H1 (cell line): Measurements from ENCODE around the gene RILP. TPM values are rescaled to one million over a fixed set of nuclear protein-coding genes. Genes with fewer than 3 reads are reported as not detected.

Experiments
- CTCF ChIA-PET: fragments of 300-600 bp; sonication (Branson Sonifier 250); formaldehyde crosslinking; loops from one replicate; lab custom pipeline; 2021; ENCODE audit not compliant: partially characterized antibody; lab: Charles Lee
- POLR2A ChIA-PET: fragments of 300-600 bp; sonication (Branson Sonifier 250); formaldehyde crosslinking; loops from one replicate; lab custom pipeline; 2021; ENCODE audit warnings: inconsistent platforms; ENCODE audit not compliant: partially characterized antibody; lab: Charles Lee
- DNase-seq, 2 experiments: peaks; one replicate each; pipeline versions ENCODE4 v3.0.0 to v3.0.0-alpha.2; 2010 to 2022; ENCODE audit warnings: low spot score in 2 of 2, low read depth in 1 of 2, mixed read lengths in 1 of 2
- FAIRE-seq: peaks from 2 replicates; lab custom pipeline; 2011; peaks lifted over from hg19 to GRCh38; lab: Jason Lieb, UNC
- H2AFZ ChIP-seq: 2 replicates; pipeline ENCODE4 v1.8.1; 2012; ENCODE audit warnings: low read length, inconsistent platforms
- H2AK5ac ChIP-seq: 2 replicates; pipeline ENCODE4 v1.6.1; 2013; ENCODE audit warnings: low read depth, low read length
- H2BK120ac ChIP-seq: replicated peaks from 2 replicates; pipeline ENCODE3; 2013; ENCODE audit warnings: low read depth, low read length, inconsistent platforms
- H2BK12ac ChIP-seq: 2 replicates; pipeline ENCODE4 v1.6.1; 2013; ENCODE audit warnings: low read depth, low read length
- H2BK15ac ChIP-seq: 2 replicates; pipeline ENCODE4 v1.6.1; 2013; ENCODE audit warnings: low read length
- H2BK20ac ChIP-seq: 2 replicates; pipeline ENCODE4 v1.6.1; 2013; ENCODE audit warnings: low read length
- H2BK5ac ChIP-seq: 2 replicates; pipeline ENCODE4 v1.6.1; 2013; ENCODE audit warnings: low read depth, low read length
- H3K14ac ChIP-seq: 2 replicates; pipeline ENCODE4 v1.6.1; 2013; ENCODE audit warnings: inconsistent platforms; ENCODE audit not compliant: insufficient read length
- H3K18ac ChIP-seq: 2 replicates; pipeline ENCODE4 v1.6.1; 2013; ENCODE audit warnings: low read length; ENCODE audit errors: extremely low read depth
- H3K23ac ChIP-seq: 2 replicates; pipeline ENCODE4 v1.6.1; 2013; ENCODE audit warnings: inconsistent platforms; ENCODE audit not compliant: insufficient read length
- H3K23me2 ChIP-seq: 2 replicates; pipeline ENCODE4 v1.6.1; 2013; ENCODE audit warnings: low read depth, low read length
- H3K27ac ChIP-seq: 2 replicates; pipeline ENCODE4 v1.6.1; 2011; ENCODE audit warnings: low read depth, low read length, inconsistent platforms
- H3K27me3 ChIP-seq, 4 experiments: replicated peaks in 1 of 4; 1 replicate in 1 of 4; 2 replicates in 3 of 4; pipeline versions ENCODE4 v1.6.1 to v1.8.1; 2011 to 2013; ENCODE audit warnings: low read length in 3 of 4, mild to moderate bottlenecking in 3 of 4, inconsistent platforms in 2 of 4, mixed read lengths in 2 of 4, moderate library complexity in 1 of 4; ENCODE audit not compliant: control insufficient read depth in 3 of 4, insufficient read depth in 3 of 4; ENCODE audit errors: extremely low read depth in 1 of 4
- H3K36me3 ChIP-seq, 4 experiments: 2 replicates each; pipeline versions ENCODE4 v1.6.1 to v1.8.1; 2011 to 2013; ENCODE audit warnings: mild to moderate bottlenecking in 4 of 4, low read length in 3 of 4, moderate library complexity in 2 of 4, control low read depth in 1 of 4, inconsistent platforms in 1 of 4; ENCODE audit not compliant: insufficient read depth in 4 of 4, control insufficient read depth in 2 of 4
- H3K4ac ChIP-seq: replicated peaks from 2 replicates; pipeline ENCODE3; 2013; ENCODE audit warnings: low read length, low read depth, mixed read lengths, inconsistent platforms; ENCODE audit not compliant: insufficient read length
- H3K4me1 ChIP-seq, 4 experiments: replicated peaks in 1 of 4; 1 replicate in 1 of 4; 2 replicates in 3 of 4; pipeline versions ENCODE4 v1.6.1 to v1.8.1; 2011 to 2013; ENCODE audit warnings: low read length in 3 of 4, inconsistent platforms in 2 of 4, mixed read lengths in 1 of 4; ENCODE audit not compliant: insufficient read depth in 4 of 4, control insufficient read depth in 3 of 4
- H3K4me2 ChIP-seq, 2 experiments: 2 replicates each; pipeline versions ENCODE4 v1.6.1 to v1.8.1; 2011 to 2013; ENCODE audit warnings: low read depth in 2 of 2, low read length in 2 of 2, control low read depth in 1 of 2, inconsistent platforms in 1 of 2, mild to moderate bottlenecking in 1 of 2; ENCODE audit not compliant: insufficient read depth in 1 of 2
- H3K4me3 ChIP-seq, 4 experiments: fragments of 200-600, 300-600 bp in 1 of 4; sonication (generic), shearing (Covaris generic), sonication (Bioruptor Twin) in 1 of 4; 2 replicates each; pipeline versions ENCODE4 v1.5.1 to v1.8.1; 2011 to 2016; ENCODE audit warnings: low read length in 4 of 4, low read depth in 3 of 4, control low read depth in 2 of 4, inconsistent platforms in 2 of 4, mild to moderate bottlenecking in 2 of 4, mixed read lengths in 1 of 4, moderate library complexity in 1 of 4; ENCODE audit not compliant: insufficient read depth in 2 of 4; ENCODE audit errors: extremely low read depth in 1 of 4
- H3K56ac ChIP-seq: replicated peaks from 2 replicates; pipeline ENCODE3; 2013; ENCODE audit warnings: low read depth, mild to moderate bottlenecking, mixed read lengths, low read length, inconsistent platforms; ENCODE audit not compliant: insufficient read length
- H3K79me1 ChIP-seq: 2 replicates; pipeline ENCODE4 v1.6.1; 2013; ENCODE audit warnings: low read depth, low read length, control low read depth
- H3K79me2 ChIP-seq, 2 experiments: 2 replicates each; pipeline versions ENCODE4 v1.6.1 to v1.8.1; 2012 to 2013; ENCODE audit warnings: low read length in 2 of 2, mild to moderate bottlenecking in 2 of 2, inconsistent platforms in 1 of 2; ENCODE audit not compliant: insufficient read depth in 2 of 2, control insufficient read depth in 1 of 2
- H3K9ac ChIP-seq, 4 experiments: replicated peaks in 1 of 4; 1 replicate in 1 of 4; 2 replicates in 3 of 4; pipeline versions ENCODE4 v1.6.1 to v1.8.1; 2011 to 2013; ENCODE audit warnings: low read depth in 3 of 4, low read length in 3 of 4, control low read depth in 2 of 4, mild to moderate bottlenecking in 2 of 4, moderate library complexity in 2 of 4, inconsistent platforms in 1 of 4; ENCODE audit errors: extremely low read depth in 1 of 4
- H3K9me3 ChIP-seq, 2 experiments: 2 replicates each; pipeline versions ENCODE4 v1.6.1 to v1.8.1; 2012 to 2013; ENCODE audit warnings: mild to moderate bottlenecking in 2 of 2, moderate library complexity in 2 of 2, control low read depth in 1 of 2, inconsistent platforms in 1 of 2, low read depth in 1 of 2, low read length in 1 of 2, mixed read lengths in 1 of 2; ENCODE audit not compliant: insufficient read depth in 2 of 2
- H4K20me1 ChIP-seq, 2 experiments: replicated peaks in 1 of 2; 2 replicates each; pipeline versions ENCODE3 to v1.8.1; 2011 to 2013; ENCODE audit warnings: inconsistent platforms in 2 of 2, low read length in 2 of 2, mild to moderate bottlenecking in 1 of 2; ENCODE audit not compliant: insufficient read depth in 2 of 2, control insufficient read depth in 1 of 2
- H4K5ac ChIP-seq: 2 replicates; pipeline ENCODE4 v1.6.1; 2013; ENCODE audit warnings: low read length, low read depth, mixed read lengths, inconsistent platforms; ENCODE audit not compliant: insufficient read length
- H4K8ac ChIP-seq: 2 replicates; pipeline ENCODE4 v1.8.0; 2013; ENCODE audit warnings: mild to moderate bottlenecking, moderate library complexity, low read length, inconsistent platforms; ENCODE audit not compliant: insufficient read depth; ENCODE audit errors: extremely low read depth
- H4K91ac ChIP-seq: replicated peaks from 2 replicates; pipeline ENCODE3; 2013; ENCODE audit warnings: low read length, mixed read lengths, inconsistent platforms; ENCODE audit not compliant: insufficient read length
- E2F6 ChIP-seq: IDR thresholded peaks from 2 replicates; pipeline ENCODE4 v1.6.1; 2012; ENCODE audit warnings: inconsistent platforms
- POU5F1 ChIP-seq: IDR thresholded peaks from 2 replicates; pipeline ENCODE4 v1.6.1; 2011; ENCODE audit warnings: low read depth, mild to moderate bottlenecking, low read length, moderate library complexity
- WGBS, 2 experiments: shearing (Covaris generic) in 1 of 2; methylation state at CpG; one replicate each; pipeline versions ENCODE4 v1.1.6 to v1.1.7; 2013 to 2015; ENCODE audit warnings: low lambda C conversion rate in 2 of 2, mixed read lengths in 2 of 2, inconsistent platforms in 1 of 2, low coverage in 1 of 2, missing lambda C conversion rate in 1 of 2; ENCODE audit not compliant: insufficient replicate concordance in 2 of 2, insufficient coverage in 1 of 2, insufficient read length in 1 of 2; ENCODE audit errors: extremely low coverage in 1 of 2, missing lambda C conversion rate in 1 of 2; 5-methylcytosine and 5-hydroxymethylcytosine counted together
- polyA plus RNA-seq, 7 experiments: library from polyadenylated mRNA; depleted of rRNA in 3 of 7; stranded (reverse) in 5 of 7; unstranded in 2 of 7; fragments of >200 nt in 5 of 7; fragments of 200-250 nt in 2 of 7; gene quantifications; 1 replicate in 5 of 7; 2 replicates in 1 of 7; 4 replicates in 1 of 7; pipeline versions ENCODE4 v1.2.1 to v1.2.3, GENCODE V29; 2011 to 2013; ENCODE audit warnings: missing spikeins in 2 of 7, mixed read lengths in 2 of 7
- total RNA-seq: library from RNA; stranded (reverse); fragmentation: NEBNext Ultra II Directional; extraction: Animal tissue kit (Norgen Biotek cat#: 25700); gene quantifications from 2 replicates; pipeline ENCODE4 v1.2.1, GENCODE V29; 2021

RILP gene
- total and polyA plus RNA-seq, 2 of the 8 experiments (the other 6 are each of a cell fraction or from before 2014, with no cell fraction given): 6.8 to 7.2 TPM

- peak overlapping the region; percentile 49 for H4K91ac ChIP-seq
- H2AFZ ChIP-seq: no peak overlapping the region
- peaks cover 0 to 19% (median 8%) of the 10 kb centered on the region in 4 experiments; a peak in 5 of 7 replicates for H3K27me3 ChIP-seq
- H2BK12ac ChIP-seq: peak overlapping the region; percentile 75; the same call in 1 of the 2 replicates
- no peak overlapping the region for H3K4me2 ChIP-seq
- no peak for FAIRE-seq
- no peak overlapping the region for H2BK120ac ChIP-seq
- DNase-seq: no peak
- H3K14ac ChIP-seq: no peak overlapping the region
- no peaks in the 10 kb centered on the region for H3K79me2 ChIP-seq
- H3K23ac ChIP-seq: no peak overlapping the region
- H3K79me1 ChIP-seq: no peaks in the 10 kb centered on the region
- H3K23me2 ChIP-seq: peaks cover 12% of the 10 kb centered on the region; the same call in 1 of the 2 replicates
- H3K9me3 ChIP-seq: no peaks in the 10 kb centered on the region
- WGBS, 2 experiments: 82% methylated on average over 13 of the region's 13 CpGs; no CpG with 5 or more reads in 1 of the 2 experiments
- peak overlapping the region; percentile 81; the same call in 1 of the 2 replicates for H2BK15ac ChIP-seq
- H3K4ac ChIP-seq: no peak overlapping the region
- no peak overlapping the region; the same call in 1 of the 2 replicates for H4K8ac ChIP-seq
- no peak overlapping the region for H3K56ac ChIP-seq
- ChIA-PET CTCF (interaction anchor here (0.8 to 2.5 kb wide), 6 partner anchors 16 to 453 kb away, joined by 3 to 15 read pairs (median 4); no protein-coding TSS in a partner anchor), POLR2A (interaction anchor here (1.3 to 1.9 kb wide), 5 partner anchors 9 to 71 kb away, joined by 3 to 8 read pairs (median 4); partner anchors contain the start of gene SLC43A2)
- H2BK20ac ChIP-seq: peak overlapping the region; percentile 61; the same call in 1 of the 2 replicates
- no peak overlapping the region for H3K9ac ChIP-seq
- H2AK5ac ChIP-seq: peak overlapping the region; percentile 90; the same call in 1 of the 2 replicates
- no peak overlapping the region for H3K4me3 ChIP-seq
- H3K27ac ChIP-seq: no peak overlapping the region
- TF ChIP-seq E2F6 (peak; percentile 36; the same call in 1 of the 2 replicates), POU5F1 (no peak)
- TF ChIP-seq, all 59 proteins: peak for 1
- peak overlapping the region; percentile 60; the same call in 1 of the 2 replicates for H2BK5ac ChIP-seq
- H4K5ac ChIP-seq: no peak overlapping the region
- peaks cover 6 to 10% (median 8%) of the 10 kb centered on the region in 4 experiments; a peak in 6 of 8 replicates for H3K36me3 ChIP-seq
- H4K20me1 ChIP-seq: peaks cover 8 to 14% of the 10 kb centered on the region in 2 experiments
- H3K18ac ChIP-seq: peak overlapping the region; percentile 19; the same call in 1 of the 2 replicates
- H3K4me1 ChIP-seq: peaks cover 0 to 39% (median 25%) of the 10 kb centered on the region in 4 experiments; a peak in 6 of 7 replicates
Observed at GRCh38 chr17:1646199-1646875, 3.3 kb downstream of the RILP start.
